Activated CD8-positive, alpha-beta memory T cell treated with anti-CD3 and anti-CD28 coated beads, Interleukin-2, amount 50 U/mL, for 4 hours (primary cell): Measurements from ENCODE around the gene C1orf232.

Experiments used
- DNase-seq: peaks from one replicate; pipeline ENCODE4 v3.0.0-alpha.2; 2020

The C1orf232 gene

GRCh38 chr1:26168410-26169197 is at the start of gene C1orf232:
Gene C1orf232, minus strand, starts transcription at chr1:26168963. Its CDS starts 464 bp downstream, at chr1:26168499.
- DNase-seq: no peak

GRCh38 chr1:26215246-26215645 is 46.5 kb upstream of the C1orf232 start:
- no peak for DNase-seq

DNA sequence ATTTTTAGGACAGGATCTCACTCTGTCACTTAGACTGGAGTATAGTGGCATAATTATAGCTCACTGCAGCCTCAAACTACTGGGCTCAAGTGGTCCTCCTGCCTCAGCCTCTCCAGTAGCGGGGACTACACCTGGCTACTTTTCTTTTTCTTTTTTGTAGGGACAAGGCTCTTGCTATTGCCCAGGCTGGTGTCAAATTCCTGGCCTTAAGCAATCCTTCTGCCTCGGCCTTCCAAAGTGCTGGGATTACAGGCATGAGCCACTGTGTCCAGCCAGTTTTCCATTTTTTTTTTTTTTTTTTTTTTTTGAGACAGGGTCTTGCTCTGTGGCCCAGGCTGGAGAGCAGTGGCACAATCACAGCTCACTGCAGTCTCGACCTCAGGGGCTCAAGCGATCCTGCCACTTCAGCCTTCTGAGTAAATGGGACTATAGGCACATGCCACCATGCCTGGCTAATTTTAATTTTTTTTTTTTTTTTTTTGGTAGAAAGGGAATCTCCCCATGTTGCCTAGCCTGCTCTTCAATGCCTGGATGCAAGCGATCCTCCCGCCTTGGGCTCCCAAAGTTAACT is 44.7 kb upstream of the C1orf232 start:
- no peak for DNase-seq

DNA sequence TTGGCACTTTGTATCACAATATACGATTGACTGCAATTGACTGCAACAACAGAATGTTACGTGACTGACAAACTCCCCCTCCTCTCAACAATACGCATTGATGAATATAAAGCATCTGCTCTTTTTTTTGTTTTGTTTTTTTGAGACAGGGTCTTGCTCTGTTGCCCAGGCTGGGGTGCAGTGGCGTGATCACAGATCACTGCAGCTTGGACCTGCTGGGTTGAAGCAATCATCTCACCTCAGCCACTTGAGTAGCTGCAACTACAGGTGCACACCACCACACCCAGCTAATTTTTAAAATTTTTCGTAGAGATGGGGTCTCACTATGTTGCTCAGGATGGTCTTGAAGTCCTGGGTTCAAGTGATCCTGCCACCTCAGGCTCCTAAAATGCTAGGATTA is 44.0 kb upstream of the C1orf232 start:
- DNase-seq: no peak

DNA sequence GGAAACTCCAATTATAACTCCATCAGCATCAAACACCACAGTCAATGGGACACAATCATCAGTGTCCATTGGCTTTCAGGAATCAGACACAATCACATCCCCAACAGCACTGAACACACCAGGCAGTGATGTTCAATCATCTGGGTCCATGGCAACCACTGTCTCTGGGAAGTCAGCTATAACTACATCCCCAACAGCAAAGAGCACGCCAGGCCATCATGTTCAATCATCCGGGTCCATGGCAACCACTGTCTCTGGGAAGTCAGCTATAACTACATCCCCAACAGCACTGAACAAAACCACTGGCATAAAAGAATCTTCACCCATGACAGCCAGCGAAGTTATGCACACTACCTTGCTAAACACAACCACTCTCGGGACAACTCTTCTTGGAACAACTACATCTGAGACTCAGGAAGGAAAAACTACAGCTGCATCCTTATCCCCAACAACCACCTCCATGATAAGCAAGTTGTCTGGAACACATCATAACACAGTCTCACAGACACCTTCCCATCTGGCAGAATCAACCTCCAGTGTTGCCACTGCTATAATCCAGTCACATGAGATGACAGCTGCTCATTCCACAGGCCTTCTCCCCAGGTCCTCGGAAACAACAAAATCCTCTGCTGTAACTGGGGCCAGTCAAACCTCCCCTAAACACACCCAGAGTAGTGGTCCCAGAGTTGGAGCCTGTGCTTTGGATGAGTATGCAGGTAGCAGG is 41.5 kb upstream of the C1orf232 start:
- DNase-seq: no peak

DNA sequence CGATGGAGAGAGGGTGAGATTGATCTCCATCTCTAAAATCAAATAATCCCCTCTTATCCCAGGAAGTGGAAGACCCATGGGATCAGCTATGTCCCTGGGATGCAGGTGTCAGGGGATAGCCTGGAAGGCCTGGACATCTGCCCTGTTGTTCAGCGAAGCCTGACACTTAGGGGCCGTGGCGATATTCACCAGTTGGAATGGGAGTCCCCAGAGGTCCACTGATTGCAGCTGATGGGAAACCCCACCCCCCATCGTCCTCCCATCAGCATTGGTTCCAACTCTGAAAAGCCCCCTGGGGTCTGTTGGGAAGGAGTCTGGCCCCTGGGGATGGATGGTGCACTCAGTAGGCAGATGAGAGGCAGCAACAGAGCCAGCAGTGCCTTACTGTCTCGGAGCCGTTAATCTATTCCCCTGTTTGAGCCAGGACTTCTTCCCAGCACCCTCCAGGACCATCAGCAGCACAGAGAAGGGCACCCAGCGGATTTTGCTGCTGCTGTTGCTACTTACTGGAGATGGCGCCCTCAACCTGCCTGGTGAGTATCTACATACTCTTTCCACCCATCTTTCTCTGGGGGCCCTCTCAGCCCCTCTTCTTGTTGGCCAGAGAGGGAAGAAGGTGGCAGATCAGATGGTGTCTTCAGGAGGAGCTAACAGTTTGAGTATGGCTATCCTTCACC is 35.0 kb upstream of the C1orf232 start:
- DNase-seq: no peak

- DNase-seq: no peak
Observed at GRCh38 chr1:26200413-26200812, 31.6 kb upstream of the C1orf232 start.

GRCh38 chr1:26197813-26198212 is 29.1 kb upstream of the C1orf232 start:
- DNase-seq: no peak

DNA sequence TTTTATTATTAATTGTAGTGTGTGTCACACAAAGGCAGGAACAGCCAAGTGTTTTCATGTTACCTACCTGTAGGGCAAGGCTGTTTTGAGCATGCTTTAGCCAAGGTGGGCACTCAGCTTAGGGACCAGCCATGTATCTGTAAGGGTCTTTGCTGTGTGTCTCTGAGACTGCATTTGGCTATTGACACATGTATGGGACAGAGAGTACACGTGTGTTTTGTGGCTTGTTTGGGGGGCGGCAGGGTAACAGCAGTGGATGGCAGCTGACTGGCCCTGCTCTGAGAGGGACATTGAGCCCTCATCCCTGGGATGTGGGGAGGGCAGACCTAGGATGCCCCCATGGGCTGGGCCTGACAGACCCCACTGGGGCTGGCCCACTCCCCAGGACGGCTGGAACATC is 28.5 kb upstream of the C1orf232 start:
- no peak for DNase-seq

GRCh38 chr1:26195805-26196204 is 27.0 kb upstream of the C1orf232 start:
- DNase-seq: no peak

- DNase-seq: no peak
Observed at GRCh38 chr1:26191739-26192138, 23.0 kb upstream of the C1orf232 start.

GRCh38 chr1:26190373-26190987 is 21.7 kb upstream of the C1orf232 start, which contains the start of gene CATSPER4:
Gene CATSPER4, plus strand, starts transcription at chr1:26190602. Its CDS starts 26 bp downstream, at chr1:26190628.
- DNase-seq: no peak

- no peak for DNase-seq
Observed at GRCh38 chr1:26189751-26190275, 21.1 kb upstream of the C1orf232 start.

DNA sequence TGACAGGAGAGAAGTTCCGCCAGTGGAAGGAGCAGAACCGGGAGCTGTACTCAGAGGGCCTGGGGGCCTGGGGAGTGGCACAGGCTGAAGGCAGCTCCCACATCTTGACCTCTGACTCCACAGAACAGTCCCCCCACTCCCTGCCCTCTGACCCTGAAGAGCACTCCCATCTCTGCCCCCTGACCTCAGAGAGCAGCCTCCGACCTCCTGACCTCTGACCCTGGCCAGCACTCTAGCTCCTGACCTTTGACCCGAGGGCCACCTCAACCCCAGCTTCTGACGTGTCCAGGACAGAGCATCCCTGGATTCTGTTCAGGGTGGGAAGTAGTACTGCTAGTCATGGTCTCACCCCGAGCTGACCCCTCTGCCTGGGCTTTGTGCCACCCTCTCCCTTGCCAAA is 20.6 kb upstream of the C1orf232 start:
- DNase-seq: no peak

DNA sequence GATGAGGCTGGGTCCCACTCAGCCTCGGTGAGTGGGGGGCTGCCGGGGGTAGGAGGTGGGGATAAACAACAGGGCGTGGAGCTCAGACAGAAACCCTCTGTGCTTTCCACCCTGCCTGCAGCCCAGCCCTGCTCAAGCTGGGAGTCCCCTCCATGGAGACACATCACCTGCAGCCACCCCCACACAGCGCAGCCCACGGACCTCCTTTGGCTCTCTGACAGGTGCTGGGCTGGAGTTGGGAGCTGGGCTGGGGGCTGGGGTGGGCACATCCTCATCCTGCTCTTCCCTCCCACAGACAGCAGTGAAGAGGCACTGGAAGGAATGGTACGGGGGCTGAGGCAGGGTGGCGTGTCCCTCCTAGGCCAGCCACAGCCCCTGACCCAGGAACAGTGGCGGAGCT is 19.7 kb upstream of the C1orf232 start:
- no peak for DNase-seq

GRCh38 chr1:26187882-26188281 is 19.1 kb upstream of the C1orf232 start:
- DNase-seq: no peak

GRCh38 chr1:26184883-26185282 is 16.1 kb upstream of the C1orf232 start:
- DNase-seq: no peak

DNA sequence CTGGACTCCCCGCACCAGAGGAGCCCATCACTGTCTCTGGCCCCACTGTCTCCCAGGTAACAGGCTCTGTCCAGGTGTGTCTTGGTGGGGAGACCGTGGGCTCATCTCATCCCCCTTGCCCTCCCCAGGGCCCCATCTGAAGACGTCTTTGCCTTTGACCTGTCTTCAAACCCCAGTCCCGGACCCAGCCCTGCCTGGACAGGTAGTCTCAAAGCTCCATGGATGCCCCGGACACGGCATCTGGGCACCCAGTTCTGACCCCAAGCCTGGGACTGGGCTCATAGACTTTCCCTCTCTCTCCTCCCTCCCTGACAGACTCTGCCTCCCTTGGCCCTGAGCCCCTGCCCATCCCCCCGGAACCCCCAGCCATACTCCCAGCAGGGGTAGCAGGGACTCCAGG is 15.3 kb upstream of the C1orf232 start:
- DNase-seq: no peak

DNA sequence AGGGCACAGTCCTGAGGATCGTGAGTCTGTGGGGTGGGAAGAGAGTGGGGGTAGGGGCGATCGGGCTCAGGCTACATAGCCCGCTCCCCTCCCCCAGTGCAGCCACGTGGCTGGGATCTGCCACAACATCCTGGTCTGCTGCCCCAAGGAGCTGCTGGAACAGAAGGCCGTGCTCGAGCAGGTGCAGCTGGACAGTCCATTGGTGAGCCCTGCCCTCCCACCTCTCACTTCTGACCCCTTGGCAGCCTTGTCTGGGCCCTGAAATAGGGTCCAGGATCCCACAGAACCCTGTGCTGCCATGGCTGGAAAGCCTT is 13.6 kb upstream of the C1orf232 start:
- DNase-seq: no peak

- no peak for DNase-seq
Observed at GRCh38 chr1:26181586-26182382, 13.0 kb upstream of the C1orf232 start.

DNA sequence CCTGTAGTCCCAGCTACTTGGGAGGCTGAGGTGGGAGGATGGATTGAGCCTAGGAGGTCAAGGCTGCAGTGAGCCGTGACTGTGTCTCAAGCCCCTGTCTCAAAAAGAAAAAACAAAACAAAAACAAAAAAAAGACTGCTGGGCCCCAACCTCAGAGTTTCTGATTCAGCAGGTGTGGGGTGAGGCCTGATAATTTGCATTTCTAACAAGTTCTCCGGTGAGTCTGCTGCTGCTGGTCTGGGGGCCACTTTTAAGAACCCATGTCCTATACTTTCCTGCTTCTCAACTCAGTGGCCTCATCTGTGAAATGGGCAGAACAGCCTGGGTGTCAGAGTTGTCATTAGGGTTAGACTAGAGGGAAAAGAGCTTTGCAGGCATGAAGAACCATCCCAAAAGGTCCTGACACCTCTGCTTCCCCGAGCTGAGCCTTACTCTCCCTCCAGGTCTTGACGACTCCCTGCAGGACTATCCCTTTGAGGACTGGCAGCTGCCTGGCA is 11.3 kb upstream of the C1orf232 start:
- DNase-seq: no peak

- no peak for DNase-seq
Observed at GRCh38 chr1:26177182-26177684, 8.5 kb upstream of the C1orf232 start, which contains the start of gene CNKSR1. Gene CNKSR1, plus strand, starts transcription at chr1:26177491. Its CDS starts 57 bp downstream, at chr1:26177548.
